ENCODE measurements around the gene KHK.

KHK gene

GRCh38 chr2:27080603-27080936 lies 6.0 kb upstream of the KHK start:
- DNase-seq, result no peak

DNA sequence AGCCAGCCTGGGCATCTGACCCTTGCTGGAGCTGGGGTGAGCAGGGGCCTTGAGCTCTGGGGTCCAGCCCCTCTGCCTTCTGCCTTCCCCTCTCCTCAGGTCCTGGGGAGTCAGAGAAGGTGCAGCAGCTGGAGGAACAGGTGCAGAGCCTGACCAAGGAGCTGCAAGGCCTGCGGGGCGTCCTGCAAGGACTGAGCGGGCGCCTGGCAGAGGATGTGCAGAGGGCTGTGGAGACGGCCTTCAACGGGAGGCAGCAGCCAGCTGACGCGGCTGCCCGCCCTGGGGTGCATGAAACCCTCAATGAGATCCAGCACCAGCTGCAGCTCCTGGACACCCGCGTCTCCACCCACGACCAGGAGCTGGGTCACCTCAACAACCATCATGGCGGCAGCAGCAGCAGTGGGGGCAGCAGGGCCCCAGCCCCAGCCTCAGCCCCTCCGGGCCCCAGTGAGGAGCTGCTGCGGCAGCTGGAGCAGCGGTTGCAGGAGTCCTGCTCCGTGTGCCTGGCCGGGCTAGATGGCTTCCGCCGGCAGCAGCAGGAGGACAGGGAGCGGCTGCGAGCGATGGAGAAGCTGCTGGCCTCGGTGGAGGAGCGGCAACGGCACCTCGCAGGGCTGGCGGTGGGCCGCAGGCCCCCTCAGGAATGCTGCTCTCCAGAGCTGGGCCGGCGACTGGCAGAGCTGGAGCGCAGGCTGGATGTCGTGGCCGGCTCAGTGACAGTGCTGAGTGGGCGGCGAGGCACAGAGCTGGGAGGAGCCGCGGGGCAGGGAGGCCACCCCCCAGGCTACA lies 4.4 kb upstream of the KHK start:
- DNase-seq, result no peak

DNA sequence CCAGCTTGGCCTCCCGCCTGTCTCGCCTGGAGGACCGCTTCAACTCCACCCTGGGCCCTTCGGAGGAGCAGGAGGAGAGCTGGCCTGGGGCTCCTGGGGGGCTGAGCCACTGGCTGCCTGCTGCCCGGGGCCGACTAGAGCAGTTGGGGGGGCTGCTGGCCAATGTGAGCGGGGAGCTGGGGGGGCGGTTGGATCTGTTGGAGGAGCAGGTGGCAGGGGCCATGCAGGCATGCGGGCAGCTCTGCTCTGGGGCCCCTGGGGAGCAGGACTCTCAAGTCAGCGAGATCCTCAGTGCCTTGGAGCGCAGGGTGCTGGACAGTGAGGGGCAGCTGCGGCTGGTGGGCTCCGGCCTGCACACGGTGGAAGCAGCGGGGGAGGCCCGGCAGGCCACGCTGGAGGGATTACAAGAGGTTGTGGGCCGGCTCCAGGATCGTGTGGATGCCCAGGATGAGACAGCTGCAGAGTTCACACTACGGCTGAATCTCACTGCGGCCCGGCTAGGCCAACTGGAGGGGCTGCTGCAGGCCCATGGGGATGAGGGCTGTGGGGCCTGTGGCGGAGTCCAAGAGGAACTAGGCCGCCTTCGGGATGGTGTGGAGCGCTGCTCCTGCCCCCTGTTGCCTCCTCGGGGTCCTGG lies 3.7 kb upstream of the KHK start:
- no peak for DNase-seq

- DNase-seq, result no peak
Measured at GRCh38 chr2:27083410-27084296, 2.9 kb upstream of the KHK start.

DNA sequence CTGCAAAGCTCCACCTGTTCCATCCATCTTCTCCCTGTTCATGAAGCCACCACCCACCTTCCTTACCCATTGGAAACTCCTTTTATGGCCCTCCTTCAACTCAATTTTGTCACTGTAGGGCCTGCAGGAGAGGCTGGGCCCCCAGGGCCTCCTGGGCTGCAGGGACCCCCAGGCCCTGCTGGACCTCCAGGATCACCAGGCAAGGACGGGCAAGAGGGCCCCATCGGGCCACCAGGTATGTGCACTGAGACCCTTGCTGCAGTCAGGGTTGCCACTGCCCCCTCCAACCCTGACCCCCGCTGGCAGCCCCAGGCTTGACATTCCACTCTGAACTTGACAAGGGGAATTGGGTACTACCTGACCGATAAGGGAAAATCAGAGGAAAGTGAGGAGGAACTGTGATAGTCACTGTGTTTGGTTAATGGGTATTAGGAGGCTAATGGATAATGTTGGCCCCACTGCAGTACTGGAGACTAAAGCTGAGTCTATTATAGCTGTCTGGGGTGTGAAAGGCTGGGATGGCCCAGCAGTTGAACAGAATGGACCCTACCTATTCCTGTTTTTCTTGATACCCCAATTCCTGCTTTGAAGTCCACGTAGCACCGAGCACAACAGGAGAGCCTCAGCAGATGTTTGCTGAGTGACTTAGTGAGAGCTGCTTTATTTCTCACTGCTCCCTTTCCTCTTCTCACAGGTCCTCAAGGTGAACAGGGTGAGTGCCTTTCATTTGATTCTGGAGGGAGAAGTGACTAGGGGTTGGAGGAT lies 2.1 kb upstream of the KHK start:
- DNase-seq, result no peak

DNA sequence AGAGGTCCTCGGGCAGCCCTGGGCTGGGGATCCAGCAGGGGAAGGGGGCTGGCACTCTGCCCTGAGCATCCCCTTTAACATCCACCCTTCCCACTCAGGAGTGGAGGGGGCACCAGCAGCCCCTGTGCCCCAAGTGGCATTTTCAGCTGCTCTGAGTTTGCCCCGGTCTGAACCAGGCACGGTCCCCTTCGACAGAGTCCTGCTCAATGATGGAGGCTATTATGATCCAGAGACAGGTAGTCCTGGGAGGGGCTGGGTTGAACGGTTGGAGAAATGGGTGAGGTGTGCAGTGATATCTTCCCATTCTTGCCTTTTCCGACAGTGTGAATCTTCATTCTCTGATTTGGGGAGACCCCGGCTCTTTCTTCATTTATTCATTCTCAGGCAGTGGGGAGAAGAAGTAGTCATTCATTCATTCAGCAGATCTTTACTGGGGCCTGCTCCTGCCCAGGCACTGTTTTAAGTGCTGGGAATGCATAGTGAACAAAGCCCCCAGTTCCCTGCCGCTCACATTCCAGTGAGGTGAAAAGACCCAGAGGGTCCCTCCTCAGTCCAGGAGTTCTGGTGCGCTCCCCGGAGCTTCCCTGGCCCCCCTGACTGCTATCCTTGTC lies 1.4 kb upstream of the KHK start:
- DNase-seq, result no peak

- peak in 49 of 51 donors; percentile 16 to 88 (median 59) for DNase-seq
Measured at GRCh38 chr2:27085673-27086089, 891 bp upstream of the KHK start.

- peak; percentile 51 to 99 (median 91) for DNase-seq
Measured at GRCh38 chr2:27086090-27086723, 365 bp upstream of the KHK start.

DNA sequence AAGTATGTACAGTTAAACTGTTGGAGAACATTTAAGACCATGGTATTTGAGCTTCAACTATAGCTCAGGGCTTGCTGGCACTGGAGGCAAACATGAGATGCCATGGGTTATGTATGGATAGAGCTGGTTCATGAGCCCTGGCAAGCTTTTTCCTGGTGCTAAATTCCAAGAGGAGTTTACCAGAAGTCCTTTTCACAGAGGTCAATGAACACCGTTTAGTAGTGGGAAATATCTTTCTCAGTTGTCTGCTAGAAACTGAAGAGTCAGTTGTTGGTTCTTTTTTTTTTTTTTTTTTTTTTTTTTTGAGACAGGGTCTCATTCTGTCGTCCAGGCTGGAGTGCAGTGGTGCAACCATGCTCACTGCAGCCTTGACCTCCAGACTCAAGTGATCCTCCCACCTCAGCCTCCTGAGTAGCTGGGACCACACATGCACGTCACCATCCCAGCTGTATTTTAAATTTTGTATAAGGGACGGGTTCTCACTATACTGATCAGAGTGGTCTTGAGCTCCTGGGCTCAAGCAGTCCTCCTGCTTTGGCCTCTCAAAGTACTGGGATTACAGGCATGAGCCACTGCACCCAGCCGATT lies 1.3 kb downstream of the KHK start:
- DNase-seq, result no peak

DNA sequence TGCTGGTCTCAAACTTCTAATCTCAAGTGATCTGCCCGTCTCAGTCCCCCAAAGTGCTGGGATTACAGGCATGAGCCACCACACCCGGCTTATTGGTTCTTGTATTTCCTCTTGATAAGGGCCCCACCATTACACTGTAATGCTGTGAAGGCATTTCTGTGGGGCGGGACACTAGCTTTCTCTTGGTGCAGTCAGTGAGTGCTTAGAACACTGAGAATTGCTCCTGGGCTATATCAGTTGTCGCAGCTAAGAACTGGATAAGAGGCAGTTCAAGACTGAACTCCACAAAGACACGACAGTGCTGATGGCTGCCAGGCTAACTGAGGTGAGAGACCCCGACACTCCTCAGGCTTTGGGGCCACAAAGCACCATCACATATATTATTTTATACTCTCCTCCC lies 2.1 kb downstream of the KHK start:
- no peak for DNase-seq

DNA sequence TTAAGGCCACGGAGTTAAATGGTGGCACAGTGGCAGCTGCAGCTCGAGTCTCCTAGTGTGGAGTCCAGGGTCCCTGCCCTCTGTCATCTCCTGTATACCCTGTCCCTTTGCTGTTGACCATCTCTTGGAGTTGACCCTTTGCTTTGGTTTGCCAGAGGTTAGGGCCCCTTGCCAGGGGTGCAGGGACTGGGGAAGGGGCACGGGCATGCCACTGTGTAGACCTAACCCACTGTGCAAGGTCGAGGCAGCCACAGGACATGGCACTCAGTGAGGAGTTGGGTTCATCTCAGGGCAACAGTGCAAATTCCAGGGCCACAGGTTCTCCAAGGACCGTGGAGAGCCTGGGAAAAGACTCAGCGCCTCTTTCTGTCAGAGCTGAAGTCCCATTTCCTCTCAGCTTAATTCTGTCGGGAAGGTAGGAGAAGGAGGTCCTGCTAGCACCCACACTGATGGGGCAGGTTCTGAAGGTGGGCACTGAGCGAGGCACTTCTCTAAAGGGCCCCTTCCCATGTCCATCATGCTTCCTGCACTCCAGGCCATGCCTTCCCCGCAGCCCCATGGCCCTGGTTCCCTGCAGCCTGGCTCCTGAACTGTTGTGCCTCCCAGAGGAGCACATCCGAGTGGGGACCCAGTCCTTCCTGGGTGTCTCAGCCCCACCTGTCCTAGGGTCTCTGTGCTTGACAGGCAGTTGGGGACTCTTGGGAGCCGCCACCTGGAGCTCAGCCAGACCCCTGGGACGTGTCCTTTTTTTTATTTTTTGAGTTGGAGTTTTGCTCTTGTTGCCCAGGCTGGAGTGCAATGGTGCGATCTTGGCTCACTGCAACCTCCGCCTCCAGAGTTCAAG lies 2.8 kb downstream of the KHK start:
- no peak for DNase-seq

GRCh38 chr2:27091746-27092695 lies 5.4 kb downstream of the KHK start:
- DNase-seq, result no peak

GRCh38 chr2:27092696-27093429 lies 6.3 kb downstream of the KHK start:
- DNase-seq, result no peak

DNA sequence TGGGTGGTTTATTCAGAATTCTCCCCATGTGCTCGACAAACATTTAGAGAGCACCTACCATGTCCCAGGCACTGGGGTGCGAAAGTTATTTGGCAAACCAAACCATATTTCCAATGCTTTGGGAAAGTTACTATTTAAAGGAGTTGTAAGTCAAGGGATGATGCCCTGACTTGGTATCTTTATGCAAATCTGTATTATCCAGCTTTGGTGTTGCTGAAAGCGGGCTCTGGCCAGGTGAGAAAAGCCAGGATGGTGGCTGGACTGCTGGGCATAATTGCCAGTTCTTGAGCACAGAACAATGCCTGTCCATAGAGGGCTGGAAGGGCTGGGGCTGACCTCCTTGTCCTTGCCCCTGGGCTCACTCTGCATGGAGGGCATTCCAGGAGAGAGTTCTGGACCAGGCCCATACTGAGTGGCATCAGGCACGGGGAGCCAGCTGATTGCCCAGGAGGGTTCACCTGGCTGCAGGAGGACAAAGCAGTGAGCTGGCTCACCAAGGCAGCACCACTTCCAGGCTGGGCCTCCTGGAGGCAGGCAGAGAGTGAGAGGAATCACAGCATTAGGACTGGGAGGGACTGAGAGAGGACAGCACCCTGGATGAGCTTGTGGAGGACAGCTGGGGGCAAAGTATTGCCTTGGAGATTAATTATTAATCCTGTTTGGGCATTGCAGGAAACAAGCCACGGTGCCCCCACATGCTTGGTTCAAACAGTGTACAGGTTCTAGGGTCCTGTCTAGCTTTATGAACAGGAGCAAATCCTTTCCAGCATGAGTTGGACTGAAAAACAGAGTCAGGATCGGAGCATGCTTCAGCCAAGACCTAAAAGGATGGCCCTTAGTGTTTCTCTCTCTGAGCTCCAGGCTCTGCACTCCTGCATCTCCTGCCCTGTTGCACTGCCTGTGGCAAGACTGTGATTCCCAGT lies 7.1 kb downstream of the KHK start:
- no peak for DNase-seq

- no peak for DNase-seq
Measured at GRCh38 chr2:27094353-27094984, 7.9 kb downstream of the KHK start.

DNA sequence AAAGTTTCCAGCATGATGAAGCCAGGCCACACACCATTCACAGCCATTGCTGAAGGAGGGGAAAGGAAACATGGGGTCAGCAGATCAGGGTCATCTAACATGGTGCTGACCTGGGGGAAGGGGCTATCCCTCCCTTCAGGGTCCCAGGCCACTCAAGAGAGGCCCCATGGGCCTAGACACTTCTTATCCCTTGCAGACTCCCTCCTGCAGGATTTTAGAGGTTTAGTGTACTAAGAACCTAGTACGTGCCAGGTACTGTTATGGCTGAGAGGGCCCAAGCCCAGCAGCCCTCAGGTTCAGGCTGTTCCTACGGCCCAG lies 8.8 kb downstream of the KHK start:
- no peak for DNase-seq

Measured in hypothalamus (tissue), 51 donors.